Endothelial cell (in vitro differentiated cells): ENCODE results near the gene LRIG1. TPM values are rescaled to one million over a fixed set of nuclear protein-coding genes. Genes with fewer than 3 reads are reported as not detected.

ENCODE experiments used
- DNase-seq: peaks from one replicate; pipeline ENCODE4 v3.0.0; 2021; ENCODE audit warnings: low spot score
- H3K27ac Mint-ChIP-seq: one replicate; pipeline ENCODE4 v1.8.0; 2021; ENCODE audit warnings: mixed read lengths, inconsistent platforms; ENCODE audit not compliant: unreplicated experiment
- H3K27me3 Mint-ChIP-seq: one replicate; pipeline ENCODE4 v1.8.0; 2021; ENCODE audit warnings: mild to moderate bottlenecking, moderate library complexity, mixed read lengths, inconsistent platforms; ENCODE audit not compliant: unreplicated experiment
- H3K36me3 Mint-ChIP-seq: one replicate; pipeline ENCODE4 v1.8.0; 2021; ENCODE audit warnings: mild to moderate bottlenecking, low read depth, mixed read lengths, inconsistent platforms; ENCODE audit not compliant: unreplicated experiment
- H3K4me1 Mint-ChIP-seq: one replicate; pipeline ENCODE4 v1.8.0; 2021; ENCODE audit warnings: mild to moderate bottlenecking, mixed read lengths, inconsistent platforms; ENCODE audit not compliant: unreplicated experiment
- H3K4me3 Mint-ChIP-seq: one replicate; pipeline ENCODE4 v1.8.0; 2021; ENCODE audit warnings: mild to moderate bottlenecking, mixed read lengths, inconsistent platforms; ENCODE audit not compliant: unreplicated experiment
- H3K9me3 Mint-ChIP-seq: one replicate; pipeline ENCODE4 v1.8.0; 2021; ENCODE audit warnings: mixed read lengths, inconsistent platforms; ENCODE audit not compliant: unreplicated experiment
- CTCF ChIP-seq: fragments of 200-600 bp; sonication (generic); IDR thresholded peaks from one replicate; pipeline ENCODE4 v1.5.0; 2021; ENCODE audit warnings: antibody characterized with exemption; ENCODE audit not compliant: unreplicated experiment
- total RNA-seq: library from RNA; stranded (reverse); fragmentation: NEBNext Ultra II Directional; extraction: Animal tissue kit (Norgen Biotek cat#: 25700); gene quantifications from one replicate; pipeline ENCODE4 v1.2.1, GENCODE V29; 2021; ENCODE audit not compliant: unreplicated experiment

LRIG1 gene
- total RNA-seq, 1 donor from 2014 or later, result 25.1 TPM

GRCh38 chr3:66482018-66482404 lies 18.8 kb downstream of the LRIG1 start:
- DNase-seq, result no peak
- H3K27me3 Mint-ChIP-seq, result peaks cover 3% of the 10 kb centered on the region
- peaks cover 3% of the 10 kb centered on the region for H3K36me3 Mint-ChIP-seq
- H3K9me3 Mint-ChIP-seq, result no peaks in the 10 kb centered on the region
- peaks cover 67% of the 10 kb centered on the region for H3K4me1 Mint-ChIP-seq
- peak overlapping the region; percentile 82 for H3K27ac Mint-ChIP-seq
- no peak for TF ChIP-seq CTCF
- no peak overlapping the region for H3K4me3 Mint-ChIP-seq

- Mint-ChIP-seq H3K36me3 (peaks cover 3% of the 10 kb centered on the region), H3K4me3 (peak overlapping the region; percentile 61), H3K4me1 (peaks cover 64% of the 10 kb centered on the region), H3K27ac (peak overlapping the region; percentile 82), H3K9me3 (no peaks in the 10 kb centered on the region), H3K27me3 (peaks cover 3% of the 10 kb centered on the region)
- no peak for DNase-seq
- no peak for TF ChIP-seq CTCF
Observed at GRCh38 chr3:66481071-66482017, 19.5 kb downstream of the LRIG1 start.

- no peaks in the 10 kb centered on the region for H3K27me3 Mint-ChIP-seq
- peaks cover 3% of the 10 kb centered on the region for H3K36me3 Mint-ChIP-seq
- H3K27ac Mint-ChIP-seq, result no peak overlapping the region
- DNase-seq, result no peak
- no peak for TF ChIP-seq CTCF
- peaks cover 59% of the 10 kb centered on the region for H3K4me1 Mint-ChIP-seq
- H3K4me3 Mint-ChIP-seq, result no peak overlapping the region
- no peaks in the 10 kb centered on the region for H3K9me3 Mint-ChIP-seq
Observed at GRCh38 chr3:66480666-66481065, 20.2 kb downstream of the LRIG1 start.

- no peaks in the 10 kb centered on the region for H3K27me3 Mint-ChIP-seq
- TF ChIP-seq CTCF, result no peak
- H3K4me1 Mint-ChIP-seq, result peaks cover 54% of the 10 kb centered on the region
- H3K36me3 Mint-ChIP-seq, result peaks cover 3% of the 10 kb centered on the region
- H3K9me3 Mint-ChIP-seq, result no peaks in the 10 kb centered on the region
- no peak for DNase-seq
- no peak overlapping the region for H3K4me3 Mint-ChIP-seq
- H3K27ac Mint-ChIP-seq, result no peak overlapping the region
Observed at GRCh38 chr3:66479532-66479947, 21.3 kb downstream of the LRIG1 start.

- H3K36me3 Mint-ChIP-seq, result peaks cover 3% of the 10 kb centered on the region
- H3K4me1 Mint-ChIP-seq, result peaks cover 48% of the 10 kb centered on the region
- no peak overlapping the region for H3K4me3 Mint-ChIP-seq
- DNase-seq, result no peak
- TF ChIP-seq CTCF, result no peak
- no peaks in the 10 kb centered on the region for H3K9me3 Mint-ChIP-seq
- H3K27ac Mint-ChIP-seq, result no peak overlapping the region
- no peaks in the 10 kb centered on the region for H3K27me3 Mint-ChIP-seq
Observed at GRCh38 chr3:66478960-66479359, 21.9 kb downstream of the LRIG1 start.
